GM12864 (cell line): ENCODE data around the gene TRH.

ENCODE experiments used
- DNase-seq: peaks from one replicate; pipeline ENCODE4 v3.0.0-alpha.2; 2011; ENCODE audit warnings: low read depth
- H3K4me3 ChIP-seq: 2 replicates; pipeline ENCODE4 v1.5.1; 2011; ENCODE audit warnings: mild to moderate bottlenecking, low read depth, low read length, control low read depth
- CTCF ChIP-seq: IDR thresholded peaks from 2 replicates; pipeline ENCODE4 v1.5.1; 2011; ENCODE audit warnings: low read depth, mild to moderate bottlenecking, moderate library complexity, low read length, control low read depth, inconsistent platforms; ENCODE audit errors: missing control alignments

The TRH gene

GRCh38 chr3:129950318-129951046, 24.0 kb upstream of the TRH start:
- TF ChIP-seq CTCF, result no peak
- DNase-seq, result no peak
- no peak overlapping the region for H3K4me3 ChIP-seq

GRCh38 chr3:129952556-129953355, 21.8 kb upstream of the TRH start:
- DNase-seq, result no peak
- no peak overlapping the region for H3K4me3 ChIP-seq
- no peak for TF ChIP-seq CTCF

GRCh38 chr3:129953621-129954020, 20.9 kb upstream of the TRH start:
- no peak overlapping the region for H3K4me3 ChIP-seq
- TF ChIP-seq CTCF, result no peak
- no peak for DNase-seq

- no peak for TF ChIP-seq CTCF
These were observed 20.0 kb upstream of the TRH start for GRCh38 chr3:129954514-129954913.

GRCh38 chr3:129956936-129957335, 17.6 kb upstream of the TRH start:
- H3K4me3 ChIP-seq, result no peak overlapping the region
- no peak for TF ChIP-seq CTCF
- no peak for DNase-seq

More at GRCh38 chr3:129954514-129954913, 20.0 kb upstream of the TRH start:
- no peak overlapping the region for H3K4me3 ChIP-seq
- no peak for DNase-seq

GRCh38 chr3:129958755-129959154, 15.8 kb upstream of the TRH start:
- no peak for DNase-seq
- TF ChIP-seq CTCF, result no peak
- H3K4me3 ChIP-seq, result no peak overlapping the region
